K562 (cell line): ENCODE measurements around the gene DSG2. TPM values are rescaled to one million over a fixed set of nuclear protein-coding genes. Genes with fewer than 3 reads are reported as not detected.

Source experiments
- ATAC-seq: fragments of 200-7000 bp; cut with Tn5 transposase; 3 replicates; pipeline ENCODE4 v1.9.1; 2020; ENCODE audit warnings: moderate library complexity
- BruUV-seq: library from RNA; stranded (reverse); fragments of 400-500 nt; replicated peaks from 2 replicates; lab custom pipeline; 2021; lab: Mats Ljungman, UMichigan
- CTCF ChIA-PET: fragments of 300-600 bp; formaldehyde crosslinking; extraction: SDS; loops from one replicate; lab custom pipeline; 2021; ENCODE audit warnings: low intra/inter-chr PET ratio; lab: Yijun Ruan, JAX
- POLR2A ChIA-PET: fragments of 300-600, 350-650 bp; sonication (Branson Sonifier 250); formaldehyde crosslinking; extraction: SDS; loops from one replicate; lab custom pipeline; 2021; ENCODE audit warnings: antibody characterized with exemption, inconsistent platforms; lab: Yijun Ruan, JAX
- DNase-seq, 4 experiments: peaks; one replicate each; pipeline versions ENCODE4 v3.0.0 to v3.0.0-alpha.2; 2011 to 2018; ENCODE audit warnings: low spot score in 3 of 4, mixed read lengths in 3 of 4; ENCODE audit errors: extremely low read depth in 1 of 4
- FAIRE-seq: peaks from 2 replicates; lab custom pipeline; 2011; peaks lifted over from hg19 to GRCh38; lab: Jason Lieb, UNC
- H2AFZ ChIP-seq: 2 replicates; pipeline ENCODE4 v1.6.0; 2011; ENCODE audit warnings: low read depth, low read length, control low read depth, inconsistent platforms
- H3K27ac ChIP-seq: fragments of 200-600 bp; 3 replicates; pipeline ENCODE4 v1.8.0; 2011; ENCODE audit warnings: low read depth, mild to moderate bottlenecking, control low read depth, inconsistent platforms, low read length, moderate library complexity, mixed read lengths; ENCODE audit errors: extremely low read depth
- H3K27me3 ChIP-seq, 2 experiments: fragments of 300-600 bp in 1 of 2; 2 replicates in 1 of 2; 3 replicates in 1 of 2; pipeline versions ENCODE4 v1.6.0 to v1.8.0; 2011; ENCODE audit warnings: inconsistent platforms in 2 of 2, low read length in 2 of 2, mild to moderate bottlenecking in 1 of 2, mixed read lengths in 1 of 2, moderate library complexity in 1 of 2; ENCODE audit not compliant: control insufficient read depth in 2 of 2, insufficient read depth in 2 of 2
- H3K36me3 ChIP-seq: fragments of 300-600 bp; 3 replicates; pipeline ENCODE4 v1.8.0; 2011; ENCODE audit warnings: mild to moderate bottlenecking, low read length, inconsistent platforms; ENCODE audit not compliant: control insufficient read depth, insufficient read depth
- H3K4me1 ChIP-seq, 2 experiments: fragments of 200-600 bp in 1 of 2; replicated peaks in 1 of 2; 2 replicates in 1 of 2; 3 replicates in 1 of 2; pipeline versions ENCODE4 v1.5.1 to v1.8.0; 2011; ENCODE audit warnings: inconsistent platforms in 2 of 2, low read length in 2 of 2, mild to moderate bottlenecking in 1 of 2, mixed read lengths in 1 of 2, moderate library complexity in 1 of 2; ENCODE audit not compliant: control insufficient read depth in 2 of 2, insufficient read depth in 2 of 2
- H3K4me2 ChIP-seq: 2 replicates; pipeline ENCODE4 v1.6.1; 2011; ENCODE audit warnings: low read length, control low read depth, inconsistent platforms, mixed read lengths; ENCODE audit not compliant: insufficient read depth
- H3K4me3 ChIP-seq: fragments of 200-600 bp; sonication (generic), shearing (Covaris generic); 2 replicates; pipeline ENCODE4 v1.5.1; 2016; ENCODE audit warnings: control low read depth, inconsistent platforms
- H3K79me2 ChIP-seq: fragments of 200-600 bp; 3 replicates; pipeline ENCODE4 v1.8.0; 2011; ENCODE audit warnings: low read length, inconsistent platforms; ENCODE audit not compliant: control insufficient read depth, insufficient read depth
- H3K9ac ChIP-seq, 2 experiments: 2 replicates each; pipeline versions ENCODE4 v1.6.0 to v1.6.1; 2011; ENCODE audit warnings: low read depth in 2 of 2, low read length in 2 of 2, control low read depth in 1 of 2, inconsistent platforms in 1 of 2, mild to moderate bottlenecking in 1 of 2, mixed read lengths in 1 of 2; ENCODE audit not compliant: insufficient read depth in 1 of 2
- H3K9me1 ChIP-seq: one replicate; pipeline ENCODE4 v1.6.0; 2011; ENCODE audit warnings: inconsistent platforms, mild to moderate bottlenecking, low read length, moderate library complexity; ENCODE audit not compliant: control insufficient read depth, insufficient read depth
- H3K9me3 ChIP-seq: replicated peaks from 2 replicates; pipeline ENCODE4 v1.5.1; 2011; ENCODE audit warnings: low read depth, low read length, inconsistent platforms; ENCODE audit not compliant: control insufficient read depth, insufficient read depth
- H4K20me1 ChIP-seq: replicated peaks from 2 replicates; pipeline ENCODE4 v1.6.1; 2011; ENCODE audit warnings: low read length, inconsistent platforms, mixed read lengths; ENCODE audit not compliant: control insufficient read depth, insufficient read depth
- BCL6 ChIP-seq: fragments of 250-450 bp; sonication (Bioruptor Pico); IDR thresholded peaks from 2 replicates; pipeline ENCODE4 v1.4.0; 2020
- CLOCK ChIP-seq: fragments of 250-450 bp; sonication (Bioruptor Pico); IDR thresholded peaks from 2 replicates; pipeline ENCODE4 v1.4.0; 2020; ENCODE audit warnings: mild to moderate bottlenecking, moderate library complexity, borderline replicate concordance
- GATA2 ChIP-seq: sonication (generic); formaldehyde crosslinking; IDR thresholded peaks from 2 replicates; pipeline ENCODE4 v1.4.0; 2020; ENCODE audit warnings: mild to moderate bottlenecking, missing genetic modification reagents
- HNRNPLL ChIP-seq: fragments of 200-400 bp; formaldehyde crosslinking; IDR thresholded peaks from 2 replicates; pipeline ENCODE4 v1.6.1; 2017; ENCODE audit warnings: low read length, low read depth, mild to moderate bottlenecking; ENCODE audit not compliant: poor library complexity, severe bottlenecking
- HNRNPUL1 ChIP-seq: fragments of 200-400 bp; formaldehyde crosslinking; IDR thresholded peaks from 2 replicates; pipeline ENCODE4 v1.6.1; 2017; ENCODE audit warnings: low read length
- LARP7 ChIP-seq: fragments of 450-650 bp; IDR thresholded peaks from 2 replicates; pipeline ENCODE4 v1.6.1; 2016
- MEIS2 ChIP-seq: fragments of 450-650 bp; IDR thresholded peaks from 2 replicates; pipeline ENCODE4 v1.6.1; 2014; ENCODE audit warnings: mild to moderate bottlenecking; ENCODE audit not compliant: partially characterized antibody
- POLR2B ChIP-seq: fragments of 450-650 bp; IDR thresholded peaks from 2 replicates; pipeline ENCODE4 v1.6.1; 2018; ENCODE audit warnings: low read depth; ENCODE audit not compliant: partially characterized antibody
- RHOXF2B ChIP-seq: fragments of 250-450 bp; sonication (Bioruptor Pico); conservative IDR thresholded peaks from 2 replicates; pipeline ENCODE4 v1.5.1; 2021
- SRF ChIP-seq, 2 experiments: fragments of 250-450, 450-650 bp in 1 of 2; sonication (Bioruptor Pico) in 1 of 2; sonication (generic) in 1 of 2; formaldehyde crosslinking; IDR thresholded peaks; 2 replicates each; pipeline versions ENCODE4 v1.5.0 to v1.5.1; 2020 to 2022; ENCODE audit warnings: mild to moderate bottlenecking in 1 of 2, missing genetic modification reagents in 1 of 2
- SUPT5H ChIP-seq: fragments of 450-650 bp; IDR thresholded peaks from 2 replicates; pipeline ENCODE4 v1.6.1; 2016
- ZNF589 ChIP-seq: fragments of 200-800 bp; sonication (Bioruptor generic); IDR thresholded peaks from 2 replicates; pipeline ENCODE4 v1.6.1; 2016; ENCODE audit warnings: low read depth, missing genetic modification characterization, missing compliant biosample characterization
- ZNF780A ChIP-seq: fragments of 250-450 bp; sonication (Bioruptor Pico); IDR thresholded peaks from 2 replicates; pipeline ENCODE4 v1.5.0; 2021; ENCODE audit warnings: mild to moderate bottlenecking
- ZSCAN29 ChIP-seq: fragments of 450-650 bp; IDR thresholded peaks from 2 replicates; pipeline ENCODE4 v1.6.1; 2017
- WGBS: fragments of 100-300 bp; shearing (Covaris generic); methylation state at CpG from one replicate; pipeline ENCODE4 v1.1.6; 2016; ENCODE audit warnings: low coverage, mixed read lengths; ENCODE audit not compliant: insufficient coverage; ENCODE audit errors: missing lambda C conversion rate; 5-methylcytosine and 5-hydroxymethylcytosine counted together
- in situ Hi-C: fragments of 300-500 bp; cut with MboI; formaldehyde crosslinking; loops from 4 replicates; pipeline ENCODE4 v1.15.0; 2018; ENCODE audit warnings: inconsistent platforms, mixed read lengths
- intact Hi-C: fragments of 100-400 bp; cut with micrococcal nuclease; formaldehyde crosslinking; loops from 2 replicates; pipeline ENCODE4 v1.14.2; 2022
- polyA plus RNA-seq, 8 experiments: library from polyadenylated mRNA; depleted of rRNA in 4 of 8; stranded (reverse) in 5 of 8; unstranded in 3 of 8; fragments of >200 nt; fragmentation: Nextera tagmentation in 2 of 8; fragmentation: Illumina TruSeq in 1 of 8; extraction: Ambion mirVana in 2 of 8; extraction: Trizol in 1 of 8; gene quantifications; 2 replicates each; pipeline versions ENCODE4 v1.2.1 to v1.2.3, GENCODE V29; 2011 to 2014; ENCODE audit warnings: inconsistent platforms in 1 of 8, missing spikeins in 1 of 8
- total RNA-seq, 7 experiments: library from RNA; depleted of rRNA in 6 of 7; stranded (reverse); fragments of >200 nt in 6 of 7; fragmentation: Illumina TruSeq in 2 of 7; extraction: Trizol in 2 of 7; gene quantifications; 2 replicates each; pipeline versions ENCODE4 v1.2.1 to v1.2.3, GENCODE V29; 2011 to 2021; ENCODE audit warnings: low replicate concordance in 1 of 7

DSG2 gene
- total and polyA plus RNA-seq, 9 of the 15 experiments (the other 6 are each of a cell fraction or from before 2014, with no cell fraction given), result 16.9 to 68.6 (median 41.3) TPM

- CTCF ChIA-PET, result no interaction called here
- ATAC-seq (peak; percentile 19), FAIRE-seq (no peak), DNase-seq (no peak)
- Histone ChIP-seq H3K9me3 (0 out of 2 replicates have a peak, but pooled peaks cover 2% of the 10 kb centered on the region), H3K27ac (no peak overlapping the region), H3K9me1 (no peaks in the 10 kb centered on the region), H3K4me1 (peaks cover 0 to 15% of the 10 kb centered on the region in 2 experiments; a peak in 4 of 5 replicates), H3K27me3 (no peaks in the 10 kb centered on the region), H3K9ac (no peak overlapping the region), H3K36me3 (peaks cover 9% of the 10 kb centered on the region; the same call in 2 of the 3 replicates)
- intact Hi-C loops, result loop anchor here (5.0 kb wide), 1 partner anchor 83 kb away; no protein-coding TSS in a partner anchor
- WGBS, result 42% methylated on average over 6 of the region's 6 CpGs
- TF ChIP-seq HNRNPUL1, result no peak
- no peak for TF ChIP-seq ZNF589 (CRISPR knock-in tag)
- no peak for TF ChIP-seq GATA2 (CRISPR knock-in tag)
- no peak for TF ChIP-seq POLR2B
- TF ChIP-seq ZSCAN29, result no peak
- no peak for TF ChIP-seq HNRNPLL
- TF ChIP-seq RHOXF2B, result no peak
- TF ChIP-seq SUPT5H, result no peak
- TF ChIP-seq LARP7, result no peak
- TF ChIP-seq SRF (CRISPR knock-in tag; IDR thresholded peaks at IDR 0.05), result no peak
- TF ChIP-seq MEIS2, result no peak
- TF ChIP-seq BCL6 (CRISPR knock-in tag), result no peak
- no peak for TF ChIP-seq CLOCK (CRISPR knock-in tag)
- no peak for TF ChIP-seq ZNF780A (CRISPR knock-in tag)
- TF ChIP-seq, all 486 proteins: peak for 0
- H3K4me3 ChIP-seq, result no peak overlapping the region
- peaks cover 73% of the 10 kb centered on the region for H3K79me2 ChIP-seq
- no peaks in the 10 kb centered on the region; the same call in 1 of the 2 replicates for H4K20me1 ChIP-seq
- POLR2A ChIA-PET, result no interaction called here
- H3K4me2 ChIP-seq, result no peak overlapping the region
- no TSS peak for BruUV-seq
- no peak overlapping the region for H2AFZ ChIP-seq
- in situ Hi-C loops, result no loop called here
Measured at GRCh38 chr18:31505156-31505555, 7.2 kb downstream of the DSG2 start.
